Fibroblast of lung (primary cell): ENCODE measurements around the gene PFKP. TPM values are rescaled to one million over a fixed set of nuclear protein-coding genes. Genes with fewer than 3 reads are reported as not detected.

Experiments used
- DNase-seq, 2 donors: peaks; one replicate each; pipeline versions ENCODE4 v3.0.0 to v3.0.0-alpha.2; 2010; ENCODE audit warnings: low read depth in 2 of 2
- H2AFZ ChIP-seq: 2 replicates; pipeline ENCODE4 v1.5.1; 2012; ENCODE audit warnings: low read length, control low read depth, inconsistent platforms
- H3K27ac ChIP-seq: 2 replicates; pipeline ENCODE4 v1.5.1; 2011; ENCODE audit warnings: low read length, control low read depth; ENCODE audit not compliant: insufficient read depth
- H3K27me3 ChIP-seq: 2 replicates; pipeline ENCODE4 v1.5.1; 2011; ENCODE audit warnings: mild to moderate bottlenecking, low read length; ENCODE audit not compliant: control insufficient read depth, insufficient read depth
- H3K36me3 ChIP-seq: 2 replicates; pipeline ENCODE4 v1.5.1; 2011; ENCODE audit warnings: low read length; ENCODE audit not compliant: control insufficient read depth, insufficient read depth
- H3K4me1 ChIP-seq: 2 replicates; pipeline ENCODE4 v1.5.1; 2011; ENCODE audit warnings: low read length; ENCODE audit not compliant: control insufficient read depth, insufficient read depth; ENCODE audit errors: extremely low read depth
- H3K4me2 ChIP-seq: 2 replicates; pipeline ENCODE4 v1.5.1; 2011; ENCODE audit warnings: low read length, control low read depth; ENCODE audit not compliant: insufficient read depth; ENCODE audit errors: extremely low read depth
- H3K4me3 ChIP-seq, 4 experiments: fragments of 200-600 bp in 1 of 4; sonication (generic) in 1 of 4; replicated peaks in 1 of 4; 2 replicates each; pipeline ENCODE4 v1.5.1; 2011 to 2016; ENCODE audit warnings: low read length in 4 of 4, low read depth in 3 of 4, mild to moderate bottlenecking in 3 of 4, control low read depth in 2 of 4, inconsistent platforms in 1 of 4, mixed read lengths in 1 of 4; ENCODE audit not compliant: insufficient read depth in 1 of 4; ENCODE audit errors: control extremely low read depth in 1 of 4
- H3K79me2 ChIP-seq: 2 replicates; pipeline ENCODE4 v1.5.1; 2012; ENCODE audit warnings: mild to moderate bottlenecking, low read length, inconsistent platforms; ENCODE audit not compliant: control insufficient read depth, insufficient read depth
- H3K9ac ChIP-seq: 2 replicates; pipeline ENCODE4 v1.5.1; 2011; ENCODE audit warnings: mild to moderate bottlenecking, low read length, control low read depth; ENCODE audit not compliant: insufficient read depth
- H3K9me3 ChIP-seq: 2 replicates; pipeline ENCODE4 v1.5.1; 2012; ENCODE audit warnings: low read depth, low read length; ENCODE audit not compliant: control insufficient read depth, insufficient read depth
- H4K20me1 ChIP-seq: 2 replicates; pipeline ENCODE4 v1.5.1; 2011; ENCODE audit warnings: low read length; ENCODE audit not compliant: control insufficient read depth, insufficient read depth; ENCODE audit errors: extremely low read depth
- EZH2 ChIP-seq: IDR thresholded peaks from 2 replicates; pipeline ENCODE4 v1.5.1; 2012; ENCODE audit warnings: low read length, control low read depth, mild to moderate bottlenecking; ENCODE audit errors: missing control alignments
- polyA plus RNA-seq, 2 donors: library from polyadenylated mRNA; depleted of rRNA in 1 of 2; stranded (reverse) in 1 of 2; unstranded in 1 of 2; fragments of >200 nt; gene quantifications; 2 replicates each; pipeline ENCODE4 v1.2.1, GENCODE V29; 2011 to 2012; ENCODE audit warnings: missing spikeins in 1 of 2
- total RNA-seq: library from RNA; depleted of rRNA; stranded (reverse); fragments of >200 nt; gene quantifications from 2 replicates; pipeline ENCODE4 v1.2.1, GENCODE V29; 2014
- TF ChIP-seq, protein P1 (sequence below), 2 donors: IDR thresholded peaks in 1 of 2; conservative IDR thresholded peaks in 1 of 2; 1 replicate in 1 of 2; 2 replicates in 1 of 2; pipeline ENCODE4 v1.5.1; 2011 to 2012; ENCODE audit warnings: low read length in 2 of 2, control low read depth in 1 of 2, inconsistent platforms in 1 of 2, low read depth in 1 of 2, mild to moderate bottlenecking in 1 of 2

PFKP gene
- total and polyA plus RNA-seq, 2 donors (not counting 1 experiment from before 2014, with no cell fraction given) = 74.3 to 90.3 TPM

DNA sequence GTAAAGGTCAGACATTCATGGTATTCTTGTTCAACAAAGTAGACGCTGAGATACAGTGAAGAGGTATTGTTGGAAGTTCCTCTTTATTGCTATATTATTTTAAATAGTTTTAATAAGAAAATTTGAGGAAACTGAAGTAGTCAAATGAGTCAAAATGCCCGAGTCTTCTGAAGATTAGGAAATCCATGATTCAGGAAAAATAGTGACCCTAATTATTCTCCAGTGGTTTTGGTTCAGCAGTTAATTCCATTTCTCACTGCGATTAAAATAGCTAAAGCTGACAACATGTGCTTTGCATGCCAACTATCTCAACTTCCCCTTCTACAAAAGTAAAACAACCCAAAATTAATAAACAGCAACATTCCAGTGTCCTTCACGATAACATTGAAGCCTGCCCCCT, 32.7 kb upstream of the PFKP start:
- Histone ChIP-seq H3K27ac (no peak overlapping the region), H3K4me2 (no peak overlapping the region), H3K36me3 (no peaks in the 10 kb centered on the region), H3K4me1 (no peaks in the 10 kb centered on the region), H3K79me2 (no peaks in the 10 kb centered on the region), H3K27me3 (no peaks in the 10 kb centered on the region), H3K9ac (no peak overlapping the region), H2AFZ (no peak overlapping the region), H3K4me3 (no peak overlapping the region), H4K20me1 (no peaks in the 10 kb centered on the region), H3K9me3 (no peaks in the 10 kb centered on the region)
- no peak for TF ChIP-seq EZH2
- TF ChIP-seq, protein P1, sequence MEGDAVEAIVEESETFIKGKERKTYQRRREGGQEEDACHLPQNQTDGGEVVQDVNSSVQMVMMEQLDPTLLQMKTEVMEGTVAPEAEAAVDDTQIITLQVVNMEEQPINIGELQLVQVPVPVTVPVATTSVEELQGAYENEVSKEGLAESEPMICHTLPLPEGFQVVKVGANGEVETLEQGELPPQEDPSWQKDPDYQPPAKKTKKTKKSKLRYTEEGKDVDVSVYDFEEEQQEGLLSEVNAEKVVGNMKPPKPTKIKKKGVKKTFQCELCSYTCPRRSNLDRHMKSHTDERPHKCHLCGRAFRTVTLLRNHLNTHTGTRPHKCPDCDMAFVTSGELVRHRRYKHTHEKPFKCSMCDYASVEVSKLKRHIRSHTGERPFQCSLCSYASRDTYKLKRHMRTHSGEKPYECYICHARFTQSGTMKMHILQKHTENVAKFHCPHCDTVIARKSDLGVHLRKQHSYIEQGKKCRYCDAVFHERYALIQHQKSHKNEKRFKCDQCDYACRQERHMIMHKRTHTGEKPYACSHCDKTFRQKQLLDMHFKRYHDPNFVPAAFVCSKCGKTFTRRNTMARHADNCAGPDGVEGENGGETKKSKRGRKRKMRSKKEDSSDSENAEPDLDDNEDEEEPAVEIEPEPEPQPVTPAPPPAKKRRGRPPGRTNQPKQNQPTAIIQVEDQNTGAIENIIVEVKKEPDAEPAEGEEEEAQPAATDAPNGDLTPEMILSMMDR (conservative IDR thresholded peaks at IDR 0.05 in 1 of 2, IDR thresholded peaks at IDR 0.05 in 1 of 2; ENCODE audit: low read depth in 1 of 2, low read length in 2 of 2) = no peak
- DNase-seq = no peak

DNA sequence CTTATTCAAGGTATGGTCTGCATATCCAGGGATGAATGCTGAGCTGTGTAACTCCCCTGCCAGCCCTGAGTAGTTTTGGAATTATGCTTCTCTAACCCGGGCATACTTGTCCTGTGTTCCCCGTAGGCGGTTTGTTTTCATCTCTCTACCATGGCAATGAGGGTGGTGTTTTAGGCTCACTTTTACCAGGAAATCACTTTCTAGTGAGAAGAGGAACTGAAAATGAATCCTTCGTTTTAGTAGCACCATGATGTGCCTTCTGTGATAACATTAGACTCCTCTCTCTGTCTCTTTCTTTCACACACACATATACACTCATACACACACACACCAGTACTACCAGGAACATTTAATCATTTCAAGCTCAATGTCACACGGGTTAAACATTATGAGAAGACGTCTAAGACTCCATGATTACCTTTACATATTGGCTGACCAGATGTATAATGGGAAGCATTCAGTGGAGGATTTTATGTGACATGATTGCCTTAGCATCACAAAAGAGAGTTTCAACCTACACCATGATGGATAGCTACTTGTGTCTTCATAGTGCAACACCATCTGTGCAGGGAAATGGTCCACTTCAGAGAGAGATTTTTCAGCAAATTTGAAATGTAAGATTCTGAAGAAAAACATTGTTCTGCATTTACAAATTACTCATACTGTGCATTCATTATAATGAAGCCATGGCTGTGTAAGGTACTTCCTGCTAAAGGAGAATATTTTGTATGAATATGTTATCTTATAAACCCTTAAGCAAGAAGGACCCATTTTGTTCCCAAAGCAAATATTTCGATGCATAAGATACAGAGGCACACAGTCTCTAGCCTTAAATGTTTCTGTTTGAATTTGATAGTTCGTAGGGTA, 31.0 kb upstream of the PFKP start:
- no peak for DNase-seq
- TF ChIP-seq EZH2 = no peak
- TF ChIP-seq, protein P1 (conservative IDR thresholded peaks at IDR 0.05 in 1 of 2, IDR thresholded peaks at IDR 0.05 in 1 of 2; ENCODE audit: low read depth in 1 of 2, low read length in 2 of 2) = no peak
- Histone ChIP-seq H2AFZ (no peak overlapping the region), H3K4me3 (no peak overlapping the region), H3K36me3 (no peaks in the 10 kb centered on the region), H3K9ac (no peak overlapping the region), H3K79me2 (no peaks in the 10 kb centered on the region), H3K27me3 (no peaks in the 10 kb centered on the region), H3K4me1 (no peaks in the 10 kb centered on the region), H3K9me3 (no peaks in the 10 kb centered on the region), H3K4me2 (no peak overlapping the region), H3K27ac (no peak overlapping the region), H4K20me1 (no peaks in the 10 kb centered on the region)

DNA sequence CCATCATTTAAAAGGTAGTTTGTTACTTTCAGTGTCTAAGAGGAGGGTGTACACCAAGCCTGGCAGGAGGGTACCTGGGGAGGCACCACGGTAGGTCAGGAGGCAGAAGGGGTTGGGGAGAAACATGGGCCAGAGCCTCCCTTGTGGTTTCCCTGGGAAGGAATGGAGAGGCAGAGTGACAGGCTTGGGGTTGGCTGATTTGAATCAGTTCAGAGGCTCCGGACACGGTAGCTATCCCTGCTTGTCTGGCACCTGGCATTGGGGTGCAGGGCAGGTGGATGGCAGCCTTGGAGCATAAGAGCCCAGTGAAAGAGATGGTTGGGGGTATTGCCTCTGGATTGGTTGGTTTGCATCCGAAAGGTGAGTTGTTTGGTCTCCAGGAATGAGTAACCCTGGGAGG, 30.2 kb upstream of the PFKP start:
- no peaks in the 10 kb centered on the region for H4K20me1 ChIP-seq
- TF ChIP-seq EZH2 = no peak
- TF ChIP-seq, protein P1 (conservative IDR thresholded peaks at IDR 0.05 in 1 of 2, IDR thresholded peaks at IDR 0.05 in 1 of 2; ENCODE audit: low read depth in 1 of 2, low read length in 2 of 2) = no peak
- no peak overlapping the region for H2AFZ ChIP-seq
- H3K27me3 ChIP-seq = no peaks in the 10 kb centered on the region
- no peaks in the 10 kb centered on the region for H3K9me3 ChIP-seq
- H3K4me3 ChIP-seq = no peak overlapping the region
- H3K4me2 ChIP-seq = no peak overlapping the region
- H3K4me1 ChIP-seq = no peaks in the 10 kb centered on the region
- no peak overlapping the region for H3K9ac ChIP-seq
- no peak for DNase-seq
- H3K36me3 ChIP-seq = no peaks in the 10 kb centered on the region
- no peak overlapping the region for H3K27ac ChIP-seq
- no peaks in the 10 kb centered on the region for H3K79me2 ChIP-seq
